Measurements from ENCODE around the gene USPL1.

USPL1 gene

DNA sequence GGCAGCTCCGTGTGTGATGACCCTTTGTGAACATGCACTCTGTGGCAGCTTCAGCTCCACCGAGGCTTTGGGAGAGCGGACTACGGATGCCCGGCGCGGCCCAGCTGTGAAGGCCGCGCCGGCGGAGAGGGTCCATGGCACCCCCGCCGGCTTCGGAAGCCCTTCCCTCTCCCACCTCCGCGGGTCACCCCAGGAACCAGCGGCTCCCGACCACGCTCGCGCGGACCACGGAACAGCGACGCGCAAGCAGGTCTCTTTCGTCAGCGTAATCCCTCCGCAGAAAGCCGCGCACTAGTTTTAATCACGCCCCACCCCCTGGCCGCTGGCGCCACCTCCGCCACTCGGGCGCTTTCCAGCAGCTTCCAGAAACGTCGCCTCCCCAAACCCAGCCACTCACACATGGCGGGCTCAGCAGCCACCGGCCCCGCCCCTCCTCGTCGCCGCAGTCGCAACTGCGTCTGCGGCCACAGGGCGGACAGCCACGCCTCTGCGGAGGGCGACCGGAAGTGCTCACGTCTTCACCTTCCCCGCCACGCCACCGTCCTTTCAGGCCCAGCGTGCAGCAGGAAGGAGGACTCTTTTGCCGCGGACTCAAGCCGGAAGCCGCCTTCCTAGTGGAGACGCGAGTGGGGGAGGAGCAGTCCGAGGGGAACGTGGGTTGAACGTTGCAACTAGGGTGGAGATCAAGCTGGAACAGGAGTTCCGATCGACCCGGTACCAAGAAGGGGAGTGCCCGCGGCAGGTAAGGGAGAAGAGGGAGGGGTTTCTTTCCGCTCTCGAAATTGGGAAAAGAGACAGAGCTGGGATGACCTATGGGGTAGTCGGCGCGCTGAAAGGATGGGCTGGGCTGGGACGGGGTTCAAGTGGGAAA is at the start of gene USPL1:
USPL1 (plus strand) TSS at position 606 of the 871 bp plus-strand sequence. CDS start 3,221 bp downstream, outside the sequence.
- H3K36me3 ChIP-seq (ENCODE audit: control insufficient read depth in 2 of 2, insufficient read depth in 2 of 2, low read length in 2 of 2) = peaks cover 0 to 5% of the 10 kb centered on the region in 2 donors
- H3K27me3 ChIP-seq (ENCODE audit: control insufficient read depth in 1 of 2, insufficient read depth in 2 of 2, low read length in 2 of 2) = no peaks in the 10 kb centered on the region
- peaks cover 5% of the 10 kb centered on the region for H3K4me1 ChIP-seq (ENCODE audit: control insufficient read depth, insufficient read depth, low read length)

DNA sequence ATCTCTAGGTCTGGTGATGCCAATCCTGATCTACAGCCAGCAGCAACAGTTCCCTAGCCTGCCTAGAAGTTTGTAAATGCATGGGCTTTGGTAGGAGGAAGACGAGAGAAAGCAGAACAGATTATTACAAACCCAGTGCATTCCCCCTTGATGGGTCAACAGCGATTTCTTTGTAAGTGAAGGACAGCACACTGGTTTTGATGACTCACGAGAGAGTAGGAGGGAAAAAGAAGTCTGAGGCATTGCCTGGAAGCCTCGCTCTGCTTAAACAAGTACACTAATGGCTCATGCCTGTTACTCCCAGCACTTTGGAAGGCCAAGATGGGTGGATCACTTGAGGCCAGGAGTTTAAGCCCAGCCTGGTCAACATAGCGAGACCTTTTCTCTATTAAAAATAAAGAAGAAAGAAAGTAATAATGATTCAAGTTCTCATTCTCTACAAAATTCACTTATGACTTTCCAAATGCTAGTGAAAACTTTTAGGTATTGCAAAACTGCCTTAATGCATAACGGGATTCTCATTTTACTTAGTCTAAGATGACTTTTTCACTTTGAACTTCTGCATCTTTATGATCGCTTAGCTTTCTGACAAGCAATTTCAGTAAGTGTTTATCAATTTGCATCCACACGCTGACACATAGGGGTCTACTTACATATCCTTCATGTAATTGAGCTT is 47.7 kb upstream of the USPL1 start:
- H3K36me3 ChIP-seq (ENCODE audit: control insufficient read depth in 2 of 2, insufficient read depth in 2 of 2, low read length in 2 of 2) = no peaks in the 10 kb centered on the region
- no peaks in the 10 kb centered on the region for H3K9me3 ChIP-seq (ENCODE audit: control insufficient read depth in 2 of 2, low read length in 2 of 2)
- H3K27ac ChIP-seq (ENCODE audit: low read length) = no peak overlapping the region
- H3K4me1 ChIP-seq (ENCODE audit: control insufficient read depth, insufficient read depth, low read length) = peaks cover 3% of the 10 kb centered on the region
- H3K4me3 ChIP-seq (ENCODE audit: low read length in 2 of 2) = peak overlapping the region in 1 of 2 donors; percentile 9
- H3K9ac ChIP-seq (ENCODE audit: low read length in 2 of 2) = peak overlapping the region in 1 of 2 donors; percentile 23
- H3K27me3 ChIP-seq (ENCODE audit: control insufficient read depth in 1 of 2, insufficient read depth in 2 of 2, low read length in 2 of 2) = no peaks in the 10 kb centered on the region

More for the DNA sequence above, at the start of gene USPL1:
- H3K4me3 ChIP-seq (ENCODE audit: low read length in 2 of 2) = peak within 1 kb of the TSS; percentile 83 to 98
- no peaks in the 10 kb centered on the region for H3K9me3 ChIP-seq (ENCODE audit: control insufficient read depth in 2 of 2, low read length in 2 of 2)
- peak within 1 kb of the TSS; percentile 99 to 100 for H3K9ac ChIP-seq (ENCODE audit: low read length in 2 of 2)
- H3K27ac ChIP-seq (ENCODE audit: low read length) = peak within 1 kb of the TSS; percentile 99

DNA sequence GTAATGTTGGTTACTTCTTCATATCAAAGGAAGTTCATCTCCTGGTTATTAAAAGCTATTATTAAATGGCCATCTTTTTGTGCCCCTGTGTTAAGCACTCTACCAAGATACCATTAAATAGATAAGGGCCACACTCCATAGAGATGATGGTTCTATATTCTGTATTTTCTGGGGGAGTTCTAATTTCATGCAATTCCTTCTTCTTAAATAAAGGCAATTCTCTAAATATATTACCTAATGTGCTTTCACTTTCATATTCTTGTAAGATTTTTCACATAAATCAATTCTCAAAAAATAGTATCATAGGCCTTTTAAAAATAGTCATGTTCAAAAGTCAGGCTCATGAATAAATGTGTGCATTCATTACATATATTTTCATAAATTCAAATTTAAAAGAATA is 47.0 kb upstream of the USPL1 start:
- Histone ChIP-seq H3K27ac (ENCODE audit: low read length) (no peak overlapping the region), H3K4me3 (ENCODE audit: low read length in 2 of 2) (no peak overlapping the region), H3K36me3 (ENCODE audit: control insufficient read depth in 2 of 2, insufficient read depth in 2 of 2, low read length in 2 of 2) (no peaks in the 10 kb centered on the region), H3K4me1 (ENCODE audit: control insufficient read depth, insufficient read depth, low read length) (peaks cover 3% of the 10 kb centered on the region), H3K9ac (ENCODE audit: low read length in 2 of 2) (peak overlapping the region in 1 of 2 donors; percentile 23), H3K9me3 (ENCODE audit: control insufficient read depth in 2 of 2, low read length in 2 of 2) (no peaks in the 10 kb centered on the region), H3K27me3 (ENCODE audit: control insufficient read depth in 1 of 2, insufficient read depth in 2 of 2, low read length in 2 of 2) (no peaks in the 10 kb centered on the region)

DNA sequence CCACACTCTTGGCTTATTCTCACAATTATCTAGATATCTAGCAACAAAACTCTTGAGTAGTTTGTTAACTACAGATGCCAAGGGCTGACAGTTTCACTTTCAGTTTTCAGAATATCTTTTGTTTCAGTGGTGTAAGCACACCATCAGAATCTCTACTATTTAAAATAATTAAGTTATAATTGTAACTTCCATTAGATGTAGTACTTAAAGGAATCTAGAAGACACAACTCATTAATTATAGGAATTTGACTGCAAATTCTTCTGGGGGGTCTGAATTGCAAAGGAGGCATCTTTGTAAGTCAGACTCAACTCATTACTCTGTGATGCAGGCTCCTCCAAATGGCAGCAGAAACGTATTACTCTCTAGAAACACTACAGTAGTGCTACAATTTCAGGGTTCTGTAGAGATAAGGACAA is 44.9 kb upstream of the USPL1 start:
- Histone ChIP-seq H3K27me3 (ENCODE audit: control insufficient read depth in 1 of 2, insufficient read depth in 2 of 2, low read length in 2 of 2) (no peaks in the 10 kb centered on the region), H3K4me1 (ENCODE audit: control insufficient read depth, insufficient read depth, low read length) (peaks cover 3% of the 10 kb centered on the region), H3K4me3 (ENCODE audit: low read length in 2 of 2) (peak overlapping the region; percentile 60 to 75), H3K36me3 (ENCODE audit: control insufficient read depth in 2 of 2, insufficient read depth in 2 of 2, low read length in 2 of 2) (no peaks in the 10 kb centered on the region), H3K9ac (ENCODE audit: low read length in 2 of 2) (peak overlapping the region; percentile 43 to 67), H3K27ac (ENCODE audit: low read length) (no peak overlapping the region), H3K9me3 (ENCODE audit: control insufficient read depth in 2 of 2, low read length in 2 of 2) (no peaks in the 10 kb centered on the region)

DNA sequence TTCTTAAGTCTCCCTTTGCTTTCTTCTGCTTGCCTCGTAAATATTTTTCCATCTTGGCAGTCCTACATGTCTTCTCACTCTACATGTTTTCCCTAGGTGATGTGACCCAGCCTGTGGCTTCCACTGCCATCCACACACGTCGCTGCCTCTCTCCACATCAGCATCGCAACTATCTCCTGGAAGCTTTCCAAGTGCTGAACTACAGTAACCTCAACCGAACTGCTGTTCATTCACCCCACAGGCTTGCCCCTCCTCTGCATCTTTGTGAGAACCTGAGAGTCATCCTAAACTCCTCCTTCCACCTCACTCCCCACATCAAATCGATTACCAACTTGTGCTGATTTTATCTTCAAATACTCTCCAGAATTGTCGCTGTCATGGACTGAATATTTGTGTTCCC is 41.2 kb upstream of the USPL1 start:
- H3K36me3 ChIP-seq (ENCODE audit: control insufficient read depth in 2 of 2, insufficient read depth in 2 of 2, low read length in 2 of 2) = no peaks in the 10 kb centered on the region

DNA sequence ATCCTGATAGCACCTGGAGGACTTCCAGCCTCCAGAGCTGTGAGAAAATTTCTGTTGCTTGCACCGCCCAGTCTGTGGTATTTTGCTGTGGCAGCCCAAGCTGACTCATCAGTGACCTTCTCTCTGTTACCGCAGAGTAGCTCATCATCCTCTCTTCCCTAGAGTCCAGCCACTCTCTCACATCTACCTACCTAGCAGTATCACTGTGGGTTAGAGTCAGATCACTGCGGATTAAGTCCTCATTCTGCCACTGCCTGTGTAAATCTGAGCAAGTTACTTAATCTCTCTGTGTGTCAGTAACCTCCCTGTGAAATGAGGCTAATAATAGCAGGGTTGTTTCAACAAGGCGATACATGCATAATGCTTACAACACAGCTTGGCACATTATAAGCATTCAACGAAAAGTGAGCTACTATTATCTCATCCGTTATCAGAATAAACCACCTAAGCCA is 40.3 kb upstream of the USPL1 start:
- H3K36me3 ChIP-seq (ENCODE audit: control insufficient read depth in 2 of 2, insufficient read depth in 2 of 2, low read length in 2 of 2) = no peaks in the 10 kb centered on the region
- no peak overlapping the region for H3K9ac ChIP-seq (ENCODE audit: low read length in 2 of 2)
- no peaks in the 10 kb centered on the region for H3K4me1 ChIP-seq (ENCODE audit: control insufficient read depth, insufficient read depth, low read length)
- no peaks in the 10 kb centered on the region for H3K9me3 ChIP-seq (ENCODE audit: control insufficient read depth in 2 of 2, low read length in 2 of 2)
- H3K27ac ChIP-seq (ENCODE audit: low read length) = no peak overlapping the region
- H3K4me3 ChIP-seq (ENCODE audit: low read length in 2 of 2) = no peak overlapping the region
- H3K27me3 ChIP-seq (ENCODE audit: control insufficient read depth in 1 of 2, insufficient read depth in 2 of 2, low read length in 2 of 2) = no peaks in the 10 kb centered on the region

More for the DNA sequence above, 41.2 kb upstream of the USPL1 start:
- Histone ChIP-seq H3K27me3 (ENCODE audit: control insufficient read depth in 1 of 2, insufficient read depth in 2 of 2, low read length in 2 of 2) (no peaks in the 10 kb centered on the region), H3K9ac (ENCODE audit: low read length in 2 of 2) (no peak overlapping the region), H3K9me3 (ENCODE audit: control insufficient read depth in 2 of 2, low read length in 2 of 2) (no peaks in the 10 kb centered on the region), H3K4me1 (ENCODE audit: control insufficient read depth, insufficient read depth, low read length) (no peaks in the 10 kb centered on the region), H3K27ac (ENCODE audit: low read length) (no peak overlapping the region), H3K4me3 (ENCODE audit: low read length in 2 of 2) (no peak overlapping the region)

DNA sequence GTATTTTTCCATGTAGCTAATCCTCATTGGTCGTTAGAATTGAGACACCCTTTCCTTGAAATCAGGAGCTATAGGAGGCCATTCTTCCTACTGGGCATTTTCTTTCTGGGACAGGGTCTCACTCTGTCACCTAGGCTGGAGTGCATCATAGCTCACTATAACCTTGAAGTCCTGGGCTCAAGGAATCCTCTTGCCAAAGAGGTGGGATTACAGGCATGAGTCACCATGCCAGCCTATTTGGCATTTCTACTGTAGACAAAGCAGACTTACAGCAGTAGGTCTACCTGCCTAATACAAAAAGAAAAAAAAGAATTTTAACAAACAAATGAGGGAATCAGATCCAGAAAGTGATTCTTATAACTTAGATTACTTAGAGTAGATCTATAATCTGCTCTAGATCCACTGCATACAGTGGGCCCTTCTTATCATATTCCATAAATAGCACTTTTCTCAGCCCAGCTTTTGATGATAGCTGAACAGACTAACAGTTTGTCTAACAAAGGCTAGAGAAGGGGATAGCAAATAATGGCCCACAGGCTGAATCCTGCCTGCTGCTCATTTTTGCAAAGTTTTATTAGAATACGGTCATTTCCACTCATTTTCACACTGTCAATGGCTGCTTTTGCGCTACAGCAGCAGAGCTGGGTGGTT is 36.7 kb upstream of the USPL1 start:
- Histone ChIP-seq H3K4me3 (ENCODE audit: low read length in 2 of 2) (no peak overlapping the region), H3K9ac (ENCODE audit: low read length in 2 of 2) (no peak overlapping the region), H3K27ac (ENCODE audit: low read length) (no peak overlapping the region), H3K9me3 (ENCODE audit: control insufficient read depth in 2 of 2, low read length in 2 of 2) (no peaks in the 10 kb centered on the region), H3K4me1 (ENCODE audit: control insufficient read depth, insufficient read depth, low read length) (no peaks in the 10 kb centered on the region), H3K27me3 (ENCODE audit: control insufficient read depth in 1 of 2, insufficient read depth in 2 of 2, low read length in 2 of 2) (no peaks in the 10 kb centered on the region), H3K36me3 (ENCODE audit: control insufficient read depth in 2 of 2, insufficient read depth in 2 of 2, low read length in 2 of 2) (no peaks in the 10 kb centered on the region)

DNA sequence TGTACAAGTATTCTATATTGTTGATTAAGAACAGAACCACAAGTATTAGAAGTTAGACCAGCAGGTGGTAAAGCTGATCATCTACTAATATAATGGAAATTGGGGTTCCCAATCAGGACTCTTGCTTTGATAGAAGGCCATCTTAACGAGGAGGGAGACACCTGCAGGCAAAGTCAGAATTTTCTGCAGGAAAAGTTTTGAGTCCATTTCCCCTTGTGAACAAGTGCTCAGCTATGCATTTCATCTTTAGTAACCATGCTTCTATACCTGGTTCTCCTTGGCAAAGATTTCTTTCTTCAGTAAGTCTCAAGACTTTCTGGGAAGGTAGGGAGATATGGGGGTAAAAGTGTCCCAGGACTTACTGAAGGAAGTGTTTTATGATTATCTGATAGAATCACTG is 36.1 kb upstream of the USPL1 start:
- Histone ChIP-seq H3K36me3 (ENCODE audit: control insufficient read depth in 2 of 2, insufficient read depth in 2 of 2, low read length in 2 of 2) (no peaks in the 10 kb centered on the region), H3K9me3 (ENCODE audit: control insufficient read depth in 2 of 2, low read length in 2 of 2) (no peaks in the 10 kb centered on the region), H3K27ac (ENCODE audit: low read length) (no peak overlapping the region), H3K4me3 (ENCODE audit: low read length in 2 of 2) (no peak overlapping the region), H3K9ac (ENCODE audit: low read length in 2 of 2) (no peak overlapping the region), H3K4me1 (ENCODE audit: control insufficient read depth, insufficient read depth, low read length) (no peaks in the 10 kb centered on the region), H3K27me3 (ENCODE audit: control insufficient read depth in 1 of 2, insufficient read depth in 2 of 2, low read length in 2 of 2) (no peaks in the 10 kb centered on the region)

DNA sequence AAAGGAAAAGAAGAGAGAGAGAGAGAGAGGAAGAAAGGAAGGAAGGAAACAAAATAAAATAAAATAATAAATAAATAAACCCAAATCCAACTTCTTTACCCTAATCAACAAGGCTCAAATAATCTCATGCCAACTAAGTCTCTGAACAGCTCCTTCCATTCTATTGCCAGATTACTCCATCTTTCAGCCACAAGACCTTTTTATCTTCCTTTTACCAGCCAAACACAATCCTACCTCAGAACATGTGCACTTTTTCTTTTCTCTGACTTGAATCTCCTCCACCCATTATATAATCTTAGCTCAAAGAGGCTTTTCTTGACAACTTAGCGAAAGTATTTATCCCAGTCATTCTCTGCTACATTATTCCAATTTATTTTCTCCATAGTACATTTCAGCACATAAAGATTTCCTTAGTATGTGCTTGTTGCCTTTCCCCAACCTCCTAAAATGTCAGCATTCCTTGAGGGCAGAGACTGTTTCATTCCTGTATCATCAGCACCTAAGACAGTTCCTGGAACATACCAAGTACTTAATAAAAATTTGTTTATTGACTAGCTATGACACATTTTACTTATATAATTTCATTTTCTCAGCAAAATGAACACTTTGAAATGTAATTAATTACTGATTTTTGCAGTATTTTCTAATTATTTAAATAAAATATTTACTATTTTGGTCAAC is 33.5 kb upstream of the USPL1 start:
- Histone ChIP-seq H3K27ac (ENCODE audit: low read length) (no peak overlapping the region), H3K4me3 (ENCODE audit: low read length in 2 of 2) (no peak overlapping the region), H3K36me3 (ENCODE audit: control insufficient read depth in 2 of 2, insufficient read depth in 2 of 2, low read length in 2 of 2) (no peaks in the 10 kb centered on the region), H3K27me3 (ENCODE audit: control insufficient read depth in 1 of 2, insufficient read depth in 2 of 2, low read length in 2 of 2) (no peaks in the 10 kb centered on the region), H3K9me3 (ENCODE audit: control insufficient read depth in 2 of 2, low read length in 2 of 2) (no peaks in the 10 kb centered on the region), H3K4me1 (ENCODE audit: control insufficient read depth, insufficient read depth, low read length) (no peaks in the 10 kb centered on the region), H3K9ac (ENCODE audit: low read length in 2 of 2) (no peak overlapping the region)

DNA sequence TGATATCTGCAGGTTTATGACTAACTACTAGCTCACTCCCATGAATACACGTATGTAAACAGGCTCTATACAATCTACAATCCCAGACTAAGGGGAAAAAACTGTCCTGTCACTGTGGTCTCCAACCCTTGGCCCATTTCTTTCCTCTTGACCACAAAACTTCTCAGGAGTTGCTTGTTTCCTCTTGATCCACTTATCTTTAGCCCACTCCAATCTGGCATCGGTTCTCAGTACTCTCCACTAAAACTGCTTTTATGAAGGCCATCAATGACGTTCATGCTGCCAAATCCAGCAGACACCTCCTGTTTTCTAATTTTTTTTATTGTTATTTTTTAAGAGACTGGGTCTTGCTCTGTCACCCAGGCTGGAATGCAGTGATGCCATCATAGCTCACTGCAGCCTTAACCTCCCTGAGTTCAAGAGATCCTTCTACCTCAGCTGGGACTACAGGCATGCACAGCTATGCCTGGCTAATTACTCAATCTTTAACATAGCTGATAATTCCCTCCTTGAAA is 31.9 kb upstream of the USPL1 start:
- Histone ChIP-seq H3K9me3 (ENCODE audit: control insufficient read depth in 2 of 2, low read length in 2 of 2) (no peaks in the 10 kb centered on the region), H3K27me3 (ENCODE audit: control insufficient read depth in 1 of 2, insufficient read depth in 2 of 2, low read length in 2 of 2) (no peaks in the 10 kb centered on the region), H3K27ac (ENCODE audit: low read length) (no peak overlapping the region), H3K36me3 (ENCODE audit: control insufficient read depth in 2 of 2, insufficient read depth in 2 of 2, low read length in 2 of 2) (no peaks in the 10 kb centered on the region), H3K9ac (ENCODE audit: low read length in 2 of 2) (no peak overlapping the region), H3K4me3 (ENCODE audit: low read length in 2 of 2) (no peak overlapping the region), H3K4me1 (ENCODE audit: control insufficient read depth, insufficient read depth, low read length) (no peaks in the 10 kb centered on the region)
